HG02840 (cell line): ENCODE data around the gene CFAP97D2.
"Not testable (repeated sequence)": the region's sequence is repeated elsewhere in the genome, so short reads cannot be mapped to it uniquely, and the experiment has no call there.

Source experiments
- ATAC-seq: cut with Tn5 transposase; IDR thresholded peaks from one replicate; pipeline ENCODE4 v1.9.1; 2021; ENCODE audit warnings: mild to moderate bottlenecking, moderate library complexity, moderate number of reproducible peaks; ENCODE audit not compliant: unreplicated experiment, low FRiP score

The CFAP97D2 gene

GRCh38 chr13:114142640-114143490 lies 36.2 kb upstream of the CFAP97D2 start:
- no peak for ATAC-seq

- peak; percentile 36 for ATAC-seq
Observed at GRCh38 chr13:114143806-114144605, 35.1 kb upstream of the CFAP97D2 start.

GRCh38 chr13:114144606-114145244 lies 34.3 kb upstream of the CFAP97D2 start:
- no peak for ATAC-seq

DNA sequence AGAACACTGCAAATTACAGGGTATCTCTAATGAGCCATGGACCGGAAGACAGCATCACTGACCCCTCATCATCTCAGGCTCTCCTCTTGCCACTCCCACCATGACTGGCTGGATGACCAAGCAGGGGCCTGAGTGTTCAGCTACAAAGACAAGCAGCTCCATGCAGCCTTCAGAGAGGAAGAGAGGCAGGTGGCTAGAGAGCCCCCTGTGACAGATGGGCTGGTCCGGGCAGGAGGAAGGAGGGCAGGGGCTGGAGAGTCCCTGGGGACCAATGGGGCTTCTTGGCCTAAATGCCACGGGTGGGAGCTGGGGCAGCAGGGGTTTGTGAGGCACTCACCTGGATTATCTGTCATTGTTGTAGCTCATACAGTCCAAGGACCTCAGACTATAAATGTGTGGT lies 33.8 kb upstream of the CFAP97D2 start:
- no peak for ATAC-seq

DNA sequence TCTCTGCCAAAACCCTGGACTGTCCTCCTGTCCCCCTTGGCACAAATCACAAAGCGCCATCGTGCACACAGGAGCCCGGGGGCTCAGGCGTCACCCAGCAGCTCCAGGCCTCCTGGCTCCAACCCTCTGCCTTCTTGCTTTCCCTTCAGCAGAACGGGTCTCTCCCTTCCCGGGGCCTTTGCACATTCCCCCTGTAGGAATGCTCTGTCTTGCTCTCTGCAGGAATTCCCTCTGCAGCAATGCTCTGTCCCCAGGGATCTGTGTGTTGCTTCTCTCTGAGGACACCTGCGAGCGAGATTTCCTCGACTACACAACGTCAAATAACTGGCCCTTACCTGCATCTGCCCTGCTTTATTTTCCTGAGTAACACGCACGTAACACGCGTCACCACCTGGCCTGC lies 33.3 kb upstream of the CFAP97D2 start:
- ATAC-seq: no peak

DNA sequence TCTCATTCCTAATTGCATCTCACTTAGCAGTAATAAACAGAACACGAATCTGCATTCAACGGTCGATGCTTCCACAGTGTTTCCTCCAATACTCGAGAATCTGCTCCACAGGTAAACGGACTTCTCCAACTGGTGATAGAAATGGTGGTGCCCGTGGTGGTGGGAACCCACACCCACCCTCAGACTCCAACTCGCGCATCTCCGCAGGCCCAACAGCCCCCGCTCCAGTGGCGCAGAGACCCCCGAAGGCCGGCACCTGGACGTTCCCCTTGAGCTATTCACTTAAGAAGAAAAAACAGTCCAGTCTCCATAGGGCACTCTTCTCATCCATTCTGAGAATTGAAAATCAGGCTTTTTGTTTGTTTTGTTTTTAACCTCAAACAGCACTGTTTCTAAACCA lies 32.9 kb upstream of the CFAP97D2 start:
- ATAC-seq: no peak

GRCh38 chr13:114146629-114147028 lies 32.4 kb upstream of the CFAP97D2 start:
- no peak for ATAC-seq

DNA sequence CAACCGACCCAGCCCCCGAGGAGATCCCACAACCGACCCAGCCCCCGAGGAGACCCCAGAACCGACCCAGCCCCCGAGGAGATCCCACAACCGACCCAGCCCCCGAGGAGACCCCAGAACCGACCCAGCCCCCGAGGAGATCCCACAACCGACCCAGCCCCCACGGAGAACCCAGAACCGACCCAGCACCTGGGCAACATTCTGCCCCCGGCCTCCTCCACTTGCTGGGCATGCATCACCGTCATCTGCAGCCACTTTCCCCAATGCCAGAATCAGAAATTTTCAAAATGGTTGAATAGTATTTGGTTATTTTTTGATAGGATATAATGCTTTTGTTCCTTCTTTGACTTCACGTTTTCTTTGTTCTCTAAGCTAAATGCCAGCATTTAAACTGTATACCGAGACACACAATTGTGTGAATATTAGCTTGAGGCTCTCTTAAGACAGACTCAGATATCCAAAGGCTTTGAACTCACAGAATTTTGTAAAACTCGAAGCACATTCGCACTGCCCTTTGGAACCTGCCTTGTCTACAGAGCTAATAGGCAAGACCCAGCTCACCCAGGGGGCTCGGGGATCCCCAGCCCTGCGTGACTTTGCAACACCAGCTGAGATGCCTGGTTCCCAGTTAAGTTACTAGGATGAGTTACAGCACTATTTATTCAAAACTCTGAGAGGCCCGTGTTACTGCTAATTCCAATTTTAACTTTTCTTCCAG lies 31.1 kb upstream of the CFAP97D2 start:
- peak; percentile 34 for ATAC-seq

DNA sequence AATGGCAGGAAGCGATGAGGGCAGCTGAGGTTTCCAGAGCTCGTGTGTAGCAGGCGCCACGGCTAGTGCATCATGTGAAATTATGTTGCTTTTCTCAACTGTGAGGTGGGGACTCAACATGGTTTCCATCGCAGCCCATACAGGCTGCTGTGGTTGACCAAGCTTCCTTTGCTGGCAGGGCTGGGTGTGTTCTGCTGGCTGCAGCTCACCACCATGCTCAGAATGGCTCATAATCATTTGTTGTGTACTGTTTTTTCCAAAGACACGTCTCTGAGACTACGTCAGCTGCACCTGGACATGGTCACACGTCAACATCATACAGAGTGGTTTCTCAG lies 30.6 kb upstream of the CFAP97D2 start:
- peak; percentile 69 for ATAC-seq

GRCh38 chr13:114148886-114149285 lies 30.2 kb upstream of the CFAP97D2 start:
- not testable (repeated sequence) for ATAC-seq

- no peak for ATAC-seq
Observed at GRCh38 chr13:114149774-114150740, 29.0 kb upstream of the CFAP97D2 start.

DNA sequence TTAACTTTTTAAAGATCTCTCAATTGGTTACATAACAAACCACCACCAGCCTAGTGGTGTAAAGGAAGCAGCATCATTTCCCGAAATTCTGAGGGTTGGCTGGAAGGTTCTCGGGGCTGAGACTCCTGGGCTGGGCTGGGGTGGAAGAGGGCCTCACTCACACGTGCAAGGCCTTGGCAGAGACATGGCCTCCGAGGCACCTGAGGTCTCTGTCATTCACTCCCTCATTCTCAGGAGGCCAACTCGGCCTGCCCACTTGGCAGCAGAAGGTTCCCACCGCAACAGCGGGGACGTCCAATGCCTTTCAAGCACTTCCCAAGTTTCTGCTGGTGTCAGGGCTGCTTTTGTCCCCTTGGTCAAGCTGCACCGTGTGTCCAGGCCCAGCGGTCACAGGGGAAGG lies 28.0 kb upstream of the CFAP97D2 start:
- ATAC-seq: no peak

- ATAC-seq: no peak
Observed at GRCh38 chr13:114151565-114152284, 27.3 kb upstream of the CFAP97D2 start.

DNA sequence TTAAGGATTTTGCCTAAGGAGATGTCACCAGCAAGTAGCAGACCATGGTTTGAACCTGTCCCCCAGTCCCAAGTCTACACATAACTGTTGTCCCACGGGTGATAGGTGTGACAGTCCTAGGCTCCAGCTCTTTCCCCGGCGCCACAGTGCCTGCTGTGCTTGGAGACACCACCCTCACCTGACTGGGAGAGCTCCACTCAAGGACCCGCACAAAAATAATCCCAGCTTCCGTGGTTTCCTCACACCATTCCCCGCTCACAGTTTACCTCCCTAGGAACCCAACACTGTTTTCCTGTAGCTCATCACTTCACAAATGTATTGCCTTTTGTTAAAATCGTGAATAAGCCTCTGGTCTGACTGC lies 26.8 kb upstream of the CFAP97D2 start:
- no peak for ATAC-seq

- ATAC-seq: no peak
Observed at GRCh38 chr13:114152831-114153371, 26.2 kb upstream of the CFAP97D2 start.

GRCh38 chr13:114153485-114154080 lies 25.5 kb upstream of the CFAP97D2 start:
- ATAC-seq: no peak

DNA sequence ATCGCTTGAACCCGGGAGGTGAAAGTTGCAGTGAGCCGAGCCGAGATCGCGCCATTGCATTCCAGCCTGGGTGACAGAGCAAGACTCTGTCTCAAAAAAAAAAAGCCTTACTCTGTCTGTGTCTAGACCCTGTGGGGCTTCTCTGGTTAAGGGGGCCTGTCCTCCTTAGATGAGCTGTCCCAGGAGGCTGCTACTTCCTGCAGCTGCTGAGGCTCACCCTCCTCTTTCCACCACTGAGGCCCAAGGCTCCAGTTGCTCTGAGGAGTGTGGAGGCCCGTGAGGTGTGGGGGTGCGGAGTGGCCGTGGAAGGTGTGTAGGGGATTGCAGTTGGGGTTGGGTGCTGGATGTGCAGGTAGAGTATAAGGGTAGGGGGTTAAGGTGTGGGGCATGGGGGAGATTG lies 24.6 kb upstream of the CFAP97D2 start:
- no peak for ATAC-seq

DNA sequence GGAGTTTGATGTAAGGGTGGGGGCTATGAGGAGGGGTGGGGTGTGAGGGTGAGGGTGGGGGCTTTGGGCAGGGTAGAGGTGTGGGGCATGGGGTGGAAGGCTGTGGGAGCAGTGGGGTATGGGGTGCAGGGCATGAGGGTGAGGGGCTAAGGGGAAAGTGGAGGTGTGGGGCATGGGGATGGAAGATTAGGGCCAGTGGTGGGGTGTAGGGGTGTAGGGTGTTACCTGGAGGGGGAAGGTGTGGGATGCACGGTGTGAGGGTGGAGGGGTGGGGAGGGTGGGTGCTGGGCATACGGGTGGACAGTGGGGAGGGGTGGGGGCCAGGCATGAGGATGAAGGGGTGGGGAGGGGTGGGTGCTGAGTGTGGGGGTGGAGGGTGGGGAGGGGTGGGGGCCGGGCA lies 23.7 kb upstream of the CFAP97D2 start:
- ATAC-seq: no peak
